Esophagus (tissue), 2 donors: ENCODE measurements around the gene SLC2A8. TPM values are rescaled to one million over a fixed set of nuclear protein-coding genes. Genes with fewer than 3 reads are reported as not detected.

Experiments
- H3K27ac ChIP-seq, 2 donors: one replicate each; pipeline ENCODE4 v1.5.1; 2013; ENCODE audit warnings: low read depth in 2 of 2, mild to moderate bottlenecking in 2 of 2, inconsistent platforms in 1 of 2, low read length in 1 of 2, moderate library complexity in 1 of 2
- H3K27me3 ChIP-seq, 2 donors: one replicate each; pipeline ENCODE4 v1.6.1; 2013; ENCODE audit warnings: low read length in 2 of 2, control low read depth in 1 of 2, mild to moderate bottlenecking in 1 of 2; ENCODE audit not compliant: insufficient read depth in 2 of 2, control insufficient read depth in 1 of 2
- H3K36me3 ChIP-seq, 2 donors: one replicate each; pipeline ENCODE4 v1.6.1; 2013; ENCODE audit warnings: low read length in 1 of 2; ENCODE audit not compliant: control insufficient read depth in 2 of 2, insufficient read depth in 2 of 2
- H3K4me1 ChIP-seq, 2 donors: one replicate each; pipeline ENCODE4 v1.6.1; 2013; ENCODE audit warnings: low read length in 1 of 2; ENCODE audit not compliant: control insufficient read depth in 2 of 2, insufficient read depth in 2 of 2
- H3K4me3 ChIP-seq, 2 donors: one replicate each; pipeline ENCODE4 v1.5.1; 2013; ENCODE audit warnings: low read length in 2 of 2, mild to moderate bottlenecking in 2 of 2, low read depth in 1 of 2, moderate library complexity in 1 of 2
- H3K9me3 ChIP-seq, 2 donors: one replicate each; pipeline ENCODE4 v1.6.1; 2013; ENCODE audit warnings: mild to moderate bottlenecking in 2 of 2, low read depth in 1 of 2, low read length in 1 of 2, moderate library complexity in 1 of 2; ENCODE audit not compliant: control insufficient read depth in 2 of 2, insufficient read depth in 1 of 2
- WGBS, 2 donors: extraction: QIAGEN DNeasy Blood & Tissue Kit; methylation state at CpG; one replicate each; pipeline ENCODE4 v1.1.7; 2013; 5-methylcytosine and 5-hydroxymethylcytosine counted together
- polyA plus RNA-seq, 2 donors: library from polyadenylated mRNA; stranded (reverse); fragments of 200-250 nt; gene quantifications; one replicate each; pipeline ENCODE4 v1.2.3, GENCODE V29; 2013
- donor health status: healthy with polysubstance abuse.
- donor health status: Bipolar disorder and iron deficiency.

SLC2A8 gene
- polyA plus RNA-seq, 2 donors, result 10.3 to 12.2 TPM

GRCh38 chr9:127450243-127450760 is 53.3 kb downstream of the SLC2A8 start:
- Histone ChIP-seq H3K4me3 (peak overlapping the region; percentile 90 to 93), H3K27me3 (no peaks in the 10 kb centered on the region), H3K36me3 (peaks cover 9 to 30% of the 10 kb centered on the region in 2 donors), H3K9me3 (no peaks in the 10 kb centered on the region), H3K27ac (peak overlapping the region; percentile 94 to 98), H3K4me1 (peaks cover 0 to 13% of the 10 kb centered on the region in 2 donors)
- WGBS, 2 donors, result 2% methylated on average over 14 of the region's 14 CpGs

GRCh38 chr9:127450830-127451607 is 54.0 kb downstream of the SLC2A8 start, which contains the start of the genes LRSAM1 and RPL12:
LRSAM1 (plus strand) TSS chr9:127451510; CDS start chr9:127454528, 3,018 bp downstream.
RPL12 (minus strand) TSS chr9:127451406; CDS start chr9:127451317, 89 bp downstream.
- H3K27ac ChIP-seq, result peak within 1 kb of the TSS; percentile 97 to 99
- H3K4me3 ChIP-seq, result peak within 1 kb of the TSS; percentile 90 to 93
- H3K36me3 ChIP-seq, result peaks cover 7 to 28% of the 10 kb centered on the region in 2 donors
- WGBS, 2 donors, result 1 to 2% methylated on average over 71 of the region's 71 CpGs
- no peaks in the 10 kb centered on the region for H3K9me3 ChIP-seq
- H3K27me3 ChIP-seq, result no peaks in the 10 kb centered on the region
- peaks cover 0 to 13% of the 10 kb centered on the region in 2 donors for H3K4me1 ChIP-seq

DNA sequence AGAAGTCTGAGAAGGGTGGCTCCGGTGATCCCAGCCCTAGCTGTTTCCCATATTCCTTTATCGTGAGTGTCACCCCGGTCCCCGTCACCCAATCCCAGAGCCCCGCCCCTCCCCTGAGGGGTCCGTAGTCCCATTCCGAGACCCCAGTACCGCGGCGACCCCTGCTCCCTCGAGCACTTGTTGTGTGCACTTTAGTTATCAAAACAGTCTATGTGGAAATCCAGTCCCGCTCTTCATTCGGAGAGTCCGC is 54.6 kb downstream of the SLC2A8 start:
- Histone ChIP-seq H3K27ac (peak overlapping the region; percentile 97 to 99), H3K4me1 (peaks cover 0 to 13% of the 10 kb centered on the region in 2 donors), H3K36me3 (peaks cover 6 to 23% of the 10 kb centered on the region in 2 donors), H3K27me3 (no peaks in the 10 kb centered on the region), H3K9me3 (no peaks in the 10 kb centered on the region), H3K4me3 (peak overlapping the region; percentile 90 to 93)
- 1% methylated on average over 14 of the region's 14 CpGs for WGBS, 2 donors

DNA sequence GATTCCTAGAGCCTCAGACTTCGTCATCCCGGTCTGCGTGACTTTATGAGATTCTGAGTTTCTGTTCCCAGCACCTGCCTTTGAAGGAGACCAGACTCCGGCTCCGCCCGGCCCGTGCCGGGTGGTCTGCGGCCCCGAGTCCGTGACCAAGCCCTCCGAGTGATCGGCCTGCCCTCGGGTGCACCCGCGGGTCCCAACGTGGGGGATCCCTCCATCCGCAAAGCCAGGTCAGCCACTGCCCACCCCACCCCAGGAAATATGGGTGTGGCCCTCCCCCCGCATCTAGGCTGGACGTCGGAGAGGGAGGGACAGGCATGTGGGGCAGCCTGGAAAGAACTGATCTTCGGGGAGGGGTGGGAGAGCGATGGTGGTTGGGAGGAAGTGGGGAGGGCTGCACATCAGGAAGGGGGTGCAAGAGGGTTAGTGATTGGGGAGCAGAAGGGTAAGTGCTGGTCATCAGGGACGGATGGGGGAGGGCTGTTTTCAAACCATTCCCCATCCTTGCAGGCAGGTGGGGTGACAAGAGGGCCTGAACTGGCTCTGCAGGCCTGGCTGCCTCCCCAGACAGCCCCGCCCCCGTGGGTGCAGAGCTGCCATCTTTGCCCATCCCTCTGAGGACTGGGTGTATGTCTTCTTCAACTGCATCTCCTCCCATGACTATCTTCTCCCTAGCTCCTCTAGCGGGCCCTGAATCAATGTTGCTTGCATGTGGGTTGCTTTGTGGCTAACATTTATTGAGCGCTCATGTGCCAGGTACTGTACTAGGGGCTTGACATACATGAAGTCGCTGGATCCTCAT is 55.1 kb downstream of the SLC2A8 start:
- no peaks in the 10 kb centered on the region for H3K27me3 ChIP-seq
- H3K36me3 ChIP-seq, result peaks cover 2 to 24% of the 10 kb centered on the region in 2 donors
- 9% methylated on average over 29 of the region's 29 CpGs for WGBS, 2 donors
- H3K4me1 ChIP-seq, result peaks cover 0 to 13% of the 10 kb centered on the region in 2 donors
- H3K9me3 ChIP-seq, result no peaks in the 10 kb centered on the region
- peak overlapping the region; percentile 90 to 93 for H3K4me3 ChIP-seq
- peak overlapping the region; percentile 97 to 99 for H3K27ac ChIP-seq

DNA sequence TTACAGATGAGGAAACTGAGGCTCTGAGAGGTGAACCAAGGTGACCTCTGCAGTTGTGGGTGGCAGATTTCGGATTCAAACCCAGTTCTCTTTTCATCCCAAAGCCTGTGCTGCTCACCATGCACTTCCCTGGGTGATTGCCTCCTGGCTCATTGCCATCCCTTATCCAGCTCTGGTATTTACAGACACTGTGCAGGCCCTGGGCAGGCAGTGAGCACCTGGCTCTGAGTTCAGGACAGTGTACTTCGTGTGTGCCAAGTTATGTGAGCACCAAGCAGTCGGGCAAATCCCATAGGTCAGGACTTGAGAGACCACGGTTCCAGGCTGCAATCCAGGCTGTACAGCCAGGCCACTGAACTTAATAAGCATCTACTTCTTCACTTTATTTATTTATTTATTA is 55.7 kb downstream of the SLC2A8 start:
- no peaks in the 10 kb centered on the region for H3K9me3 ChIP-seq
- WGBS, 2 donors, result 48 to 56% methylated on average over 4 of the region's 4 CpGs
- peaks cover 0 to 25% of the 10 kb centered on the region in 2 donors for H3K36me3 ChIP-seq
- H3K4me3 ChIP-seq, result peak overlapping the region in 1 of 2 donors; percentile 90
- H3K27me3 ChIP-seq, result no peaks in the 10 kb centered on the region
- peaks cover 0 to 13% of the 10 kb centered on the region in 2 donors for H3K4me1 ChIP-seq
- H3K27ac ChIP-seq, result peak overlapping the region; percentile 97 to 99

DNA sequence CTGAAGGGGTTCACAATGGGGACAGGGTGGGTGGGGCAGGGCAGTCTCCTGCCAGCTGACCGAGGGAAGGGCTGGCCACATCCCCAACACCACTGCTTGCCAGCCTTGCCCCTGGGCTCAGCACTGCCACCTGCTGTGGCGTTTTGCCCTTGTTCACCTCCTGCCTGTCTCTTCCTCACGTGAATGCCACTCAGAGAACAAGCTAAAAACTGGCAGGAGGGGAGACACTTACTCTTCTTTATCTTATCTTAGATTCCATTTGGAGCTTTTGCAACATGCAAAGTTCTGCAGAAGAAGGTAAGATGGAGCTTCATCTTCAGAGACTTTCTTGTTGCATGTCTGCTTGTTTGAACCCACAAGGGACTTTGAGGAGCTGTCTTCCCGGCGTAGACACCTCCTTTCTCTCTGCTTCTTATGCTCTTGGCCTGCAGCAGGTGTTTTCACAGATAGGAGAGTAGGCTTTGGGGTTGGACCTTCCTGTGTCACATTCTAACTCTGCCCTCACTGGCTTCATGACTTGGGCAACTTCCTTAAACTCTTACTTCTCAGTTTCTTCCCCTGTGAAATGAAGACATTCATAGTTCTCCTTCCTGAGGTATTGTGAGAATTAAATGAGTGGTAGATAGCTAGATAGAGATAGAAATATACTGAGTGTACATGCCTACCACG is 58.5 kb downstream of the SLC2A8 start:
- Histone ChIP-seq H3K36me3 (peaks cover 5 to 26% of the 10 kb centered on the region in 2 donors), H3K4me1 (peaks cover 0 to 8% of the 10 kb centered on the region in 2 donors), H3K27me3 (no peaks in the 10 kb centered on the region), H3K4me3 (no peak overlapping the region), H3K27ac (no peak overlapping the region), H3K9me3 (no peaks in the 10 kb centered on the region)
- WGBS, 2 donors, result 51 to 59% methylated on average over 6 of the region's 6 CpGs

- H3K36me3 ChIP-seq, result peaks cover 5 to 38% of the 10 kb centered on the region in 2 donors
- H3K9me3 ChIP-seq, result no peaks in the 10 kb centered on the region
- 86 to 87% methylated on average over 17 of the region's 17 CpGs for WGBS, 2 donors
- no peaks in the 10 kb centered on the region for H3K27me3 ChIP-seq
- H3K4me3 ChIP-seq, result no peak overlapping the region
- H3K4me1 ChIP-seq, result peaks cover 0 to 5% of the 10 kb centered on the region in 2 donors
- no peak overlapping the region for H3K27ac ChIP-seq
Observed at GRCh38 chr9:127457191-127457878, 60.4 kb downstream of the SLC2A8 start.
